GM18520 (cell line): ENCODE results near the gene PDE1A.

Experiments
- ATAC-seq: cut with Tn5 transposase; IDR thresholded peaks from one replicate; pipeline ENCODE4 v1.9.1; 2021; ENCODE audit not compliant: unreplicated experiment

PDE1A gene

DNA sequence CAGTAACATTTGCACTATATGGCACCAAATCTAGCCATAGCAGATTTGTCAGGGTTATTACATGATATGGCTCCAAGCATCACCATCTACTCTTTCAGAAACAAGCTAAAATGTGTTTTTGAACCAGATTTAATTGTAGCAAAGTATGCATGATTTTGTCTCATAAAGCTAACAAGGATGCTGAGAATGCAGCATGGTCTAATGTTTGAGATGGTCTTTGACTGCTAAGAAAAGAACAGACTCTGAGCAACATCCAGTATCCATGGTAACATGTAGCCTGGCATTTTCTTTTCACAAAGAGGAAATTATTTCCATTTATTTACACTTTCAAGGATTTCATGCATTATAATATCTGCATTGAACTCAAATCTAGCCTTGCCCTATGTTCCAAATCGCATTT, 206.5 kb downstream of the PDE1A start:
- ATAC-seq = no peak

DNA sequence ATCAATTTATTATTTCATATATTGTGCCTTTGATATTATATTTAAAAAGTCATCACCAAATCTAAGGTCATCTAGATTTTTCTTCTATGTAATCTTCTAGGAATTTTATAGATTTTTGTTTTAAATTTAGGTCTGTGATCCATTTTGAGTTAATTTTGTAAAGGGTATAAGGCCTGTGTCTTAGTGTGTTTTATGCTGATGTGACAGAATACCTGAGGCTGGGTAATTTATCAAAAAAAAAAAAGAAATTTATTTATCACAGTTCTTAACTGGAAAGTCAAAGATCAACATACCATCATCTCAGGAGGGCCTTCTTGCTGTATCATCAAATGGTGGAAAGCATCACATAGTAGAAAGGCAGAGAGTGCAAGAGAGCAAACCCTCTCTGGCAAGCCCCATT, 216.2 kb downstream of the PDE1A start:
- no peak for ATAC-seq

DNA sequence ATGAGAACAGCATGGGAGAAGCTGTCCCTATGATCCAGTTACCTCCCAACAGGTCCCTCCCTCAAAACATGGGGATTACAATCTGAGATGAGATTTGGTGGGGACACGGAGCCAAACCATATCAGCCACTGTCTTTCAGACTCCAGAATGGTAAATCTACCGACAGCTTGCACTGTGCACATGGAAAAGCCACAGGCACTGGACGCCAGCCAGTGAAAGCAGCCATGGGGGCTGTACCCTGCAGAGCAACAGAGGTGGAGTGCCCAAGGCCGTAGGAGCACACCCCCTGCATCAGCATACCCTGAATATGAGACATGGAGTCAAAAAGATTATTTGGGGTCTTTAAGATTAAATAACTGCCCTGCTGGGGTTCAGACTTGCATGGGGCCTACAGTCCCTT, 218.4 kb downstream of the PDE1A start:
- ATAC-seq = no peak

DNA sequence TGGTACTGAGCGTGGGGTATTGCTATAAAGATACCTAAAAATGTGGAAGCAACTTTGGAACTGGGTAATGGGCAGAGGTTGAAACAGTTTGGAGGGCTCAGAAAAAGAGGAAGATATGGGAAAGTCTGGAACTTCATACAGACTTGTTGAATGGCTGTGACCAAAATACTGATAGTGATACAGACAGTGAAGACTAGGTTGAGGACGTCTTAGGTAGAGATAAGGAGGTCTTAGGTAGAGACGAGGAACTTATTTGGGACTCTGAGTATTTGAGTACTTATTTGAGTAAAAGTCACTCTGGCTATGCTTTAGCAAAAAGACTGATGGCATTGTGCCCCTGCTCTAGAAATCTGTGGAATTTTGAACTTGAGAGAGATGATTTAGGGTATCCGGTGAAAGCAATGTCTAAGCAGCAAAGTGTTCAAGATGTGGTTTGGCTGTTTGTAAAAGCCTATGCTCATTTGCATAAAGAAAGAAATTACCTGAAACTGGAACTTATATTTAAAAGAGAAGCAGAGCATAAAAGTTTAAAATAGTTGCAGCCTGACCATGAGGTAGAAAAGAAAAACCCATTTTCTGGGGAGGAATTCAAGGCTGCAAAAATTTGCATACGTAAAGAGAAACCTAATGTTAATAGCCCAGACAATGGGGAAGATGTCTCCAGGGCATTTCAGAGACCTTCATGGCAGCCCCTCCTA, 219.6 kb downstream of the PDE1A start:
- no peak for ATAC-seq

DNA sequence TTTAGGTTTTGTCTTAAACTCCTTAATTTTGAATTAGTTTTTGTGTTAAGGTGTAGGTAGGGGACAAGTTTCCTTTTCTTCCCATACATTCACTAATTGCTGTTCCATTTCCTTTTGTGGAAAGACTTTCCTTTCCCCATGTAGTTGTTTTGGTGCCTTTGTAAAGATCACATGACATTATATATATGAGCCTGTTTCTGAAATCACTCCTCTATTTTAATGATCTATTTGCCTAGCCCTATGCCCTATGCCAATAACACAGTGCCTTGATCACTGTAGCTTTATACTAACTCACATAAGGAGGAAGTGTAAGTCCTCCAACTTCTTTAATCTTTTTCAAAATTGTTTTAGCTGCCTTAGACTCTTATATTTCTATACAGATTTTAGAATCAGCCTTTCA, 229.3 kb downstream of the PDE1A start:
- ATAC-seq = no peak

DNA sequence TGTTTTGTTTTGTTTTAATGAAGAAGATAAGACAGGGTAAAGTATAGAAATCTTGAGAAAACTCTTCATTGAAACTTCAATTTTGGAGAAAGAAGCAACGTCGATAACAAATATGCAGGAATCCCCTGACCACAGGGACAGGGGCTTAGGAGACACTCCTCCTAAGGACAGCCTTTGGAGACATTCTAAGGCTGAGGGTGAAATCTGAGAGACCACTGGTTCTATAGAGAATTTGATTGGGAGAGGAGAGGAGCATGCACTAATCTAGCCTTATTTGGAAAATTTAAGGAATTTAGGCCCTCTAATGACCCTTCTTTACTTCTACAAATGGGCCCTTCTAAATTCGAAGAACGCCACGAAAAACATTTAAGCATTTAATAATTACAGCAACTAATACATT, 233.5 kb downstream of the PDE1A start:
- no peak for ATAC-seq

DNA sequence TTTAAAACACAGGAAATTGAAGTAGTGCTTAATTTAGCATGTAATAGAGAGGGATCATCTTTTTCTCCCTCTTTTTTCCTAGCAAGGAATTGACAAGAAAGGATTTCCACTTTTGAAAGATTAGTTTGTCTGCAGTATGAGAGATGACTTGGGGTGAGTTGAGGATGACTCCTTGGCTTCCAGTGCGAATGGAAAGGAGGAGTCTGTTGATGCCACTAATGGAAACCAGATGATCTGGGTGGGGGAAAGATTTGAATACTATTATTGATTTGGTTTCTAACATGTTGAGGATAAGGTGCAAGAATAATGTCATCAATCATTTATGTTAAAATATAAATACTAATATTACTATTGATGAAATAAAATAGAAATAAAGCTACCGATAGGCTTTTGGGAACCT, 235.8 kb downstream of the PDE1A start:
- ATAC-seq = no peak

DNA sequence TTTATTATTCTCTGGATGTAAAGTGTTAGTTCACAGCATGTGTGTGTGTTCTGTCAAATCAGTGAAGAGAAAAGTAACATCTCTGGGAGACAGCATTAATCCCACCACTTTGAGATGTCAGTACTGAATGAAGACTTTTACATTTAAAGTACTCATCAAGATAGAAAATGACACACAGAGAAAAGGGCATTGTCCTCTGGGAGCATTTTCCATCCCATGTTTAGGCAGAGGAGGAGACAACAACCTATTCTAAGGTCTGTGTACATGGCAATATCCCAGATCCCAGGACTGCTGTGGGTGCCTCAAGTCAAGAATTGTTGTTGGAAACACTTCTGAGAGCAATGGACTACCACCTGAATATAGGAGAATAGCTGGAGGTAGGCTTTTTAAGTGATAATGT, 239.7 kb downstream of the PDE1A start:
- no peak for ATAC-seq

DNA sequence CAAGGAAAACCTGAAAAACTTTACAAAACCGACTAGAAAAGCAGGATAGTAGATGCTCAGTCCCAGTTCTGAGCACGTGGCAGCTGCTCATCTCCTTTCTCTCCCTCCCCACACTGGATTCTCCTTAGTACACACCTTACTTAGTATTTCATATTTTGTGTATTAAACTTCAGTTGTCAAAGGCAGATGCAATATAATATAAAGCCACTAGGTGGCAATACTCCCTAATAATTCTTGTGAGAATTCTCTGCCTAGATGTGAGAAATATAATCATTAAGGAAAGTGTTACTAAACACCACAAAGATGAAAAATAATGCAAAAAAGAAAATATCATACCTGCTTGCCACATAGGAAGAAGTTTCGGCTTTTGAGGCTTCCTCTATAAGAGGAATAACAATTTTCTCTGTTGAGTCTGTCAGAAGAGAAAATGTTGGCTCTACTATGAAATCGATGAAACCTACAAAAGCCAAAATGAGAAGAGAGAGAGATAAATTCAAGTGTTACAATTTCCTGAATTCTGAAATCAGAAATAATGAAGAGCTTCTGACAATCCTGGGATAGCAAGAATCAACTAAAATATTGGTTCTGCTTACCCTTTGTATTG, 240.6 kb downstream of the PDE1A start:
- peak; percentile 57 for ATAC-seq

DNA sequence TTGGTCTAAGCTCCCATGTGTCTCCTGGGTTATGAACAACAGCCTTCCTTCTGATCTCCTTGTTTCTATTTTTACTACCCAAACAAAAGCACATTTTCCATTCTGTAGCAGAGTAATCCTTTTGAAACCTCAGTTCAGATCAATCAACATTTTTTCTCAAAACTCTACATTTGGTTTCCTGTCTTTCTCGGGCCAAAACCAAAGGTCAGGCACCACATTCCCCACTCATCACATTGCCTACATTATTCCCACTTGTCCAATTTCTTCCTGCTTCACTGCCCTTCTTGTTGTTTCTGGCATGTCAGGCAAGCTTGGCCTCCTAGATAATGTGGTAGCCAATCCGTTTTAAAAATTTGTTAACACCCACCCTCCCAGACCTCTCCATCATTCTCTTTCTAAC, 244.4 kb downstream of the PDE1A start:
- ATAC-seq = no peak

DNA sequence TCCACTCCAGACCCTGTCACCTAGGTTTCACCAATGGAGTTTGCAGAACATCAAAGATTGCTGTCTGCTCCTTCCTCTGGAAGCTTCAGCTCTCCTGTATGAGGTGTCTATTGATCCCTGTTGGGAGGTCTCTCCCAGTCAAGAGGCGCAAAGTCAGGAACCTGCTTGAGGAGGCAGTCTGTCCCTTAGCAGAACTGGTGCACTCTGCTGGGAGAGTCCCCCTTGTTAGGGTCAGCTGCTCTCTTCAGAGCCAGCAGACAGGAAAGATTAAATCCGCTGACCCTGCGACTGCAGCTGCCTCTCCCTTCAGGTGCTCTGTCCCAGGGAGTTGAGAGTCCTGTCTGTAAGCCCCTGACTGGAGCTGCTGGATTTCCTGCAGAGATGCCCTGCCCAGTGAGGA, 245.5 kb downstream of the PDE1A start:
- no peak for ATAC-seq

DNA sequence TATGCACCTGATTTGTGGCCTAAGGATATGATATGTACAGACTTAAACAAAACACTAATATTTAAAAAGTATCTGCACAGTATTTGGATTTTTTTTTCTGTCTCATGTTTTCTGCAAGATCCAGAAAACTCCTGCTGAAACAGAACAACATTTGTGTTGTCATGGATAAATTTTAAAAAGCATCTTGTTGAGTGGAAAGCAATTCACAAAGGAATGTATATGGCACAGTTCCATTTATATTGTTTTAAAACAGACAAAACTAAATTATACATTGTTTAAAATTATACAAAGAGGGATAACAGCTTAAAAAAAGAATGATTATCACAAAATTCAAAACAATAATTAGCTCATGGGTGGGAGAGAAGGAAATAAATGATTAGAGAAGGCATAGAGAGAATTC, 247.7 kb downstream of the PDE1A start:
- no peak for ATAC-seq

DNA sequence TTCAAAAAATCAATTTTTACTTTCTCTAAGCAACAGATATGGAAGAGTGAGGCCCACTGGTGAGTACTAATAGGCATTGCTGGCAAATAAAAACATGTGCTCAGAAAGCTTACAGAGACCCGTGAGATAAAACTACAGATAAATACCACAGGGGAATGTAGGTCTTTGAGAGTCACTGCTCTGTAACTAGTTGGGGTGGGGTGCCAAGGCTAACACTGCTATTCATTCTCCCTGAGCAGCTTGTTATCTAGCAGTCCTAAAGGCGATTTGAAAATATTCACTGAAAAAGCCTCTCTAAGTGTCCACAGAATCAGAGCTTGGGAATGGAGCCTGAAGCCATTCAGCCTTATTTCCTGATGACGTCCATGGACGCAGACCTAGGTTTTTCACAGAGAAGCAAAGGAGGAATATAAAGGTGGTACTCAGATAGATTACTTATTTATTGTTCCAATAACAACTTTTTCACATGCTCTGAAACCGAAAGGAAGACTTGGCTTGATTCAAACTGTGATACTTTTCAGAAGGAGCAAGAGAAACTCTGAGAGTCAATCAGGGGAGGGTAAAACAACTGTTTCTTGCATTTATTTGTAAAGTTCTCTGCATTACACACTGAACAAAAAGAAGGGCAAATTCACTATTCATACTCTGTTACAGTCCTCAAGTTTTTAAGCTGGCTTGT, 252.8 kb downstream of the PDE1A start:
- ATAC-seq = no peak

DNA sequence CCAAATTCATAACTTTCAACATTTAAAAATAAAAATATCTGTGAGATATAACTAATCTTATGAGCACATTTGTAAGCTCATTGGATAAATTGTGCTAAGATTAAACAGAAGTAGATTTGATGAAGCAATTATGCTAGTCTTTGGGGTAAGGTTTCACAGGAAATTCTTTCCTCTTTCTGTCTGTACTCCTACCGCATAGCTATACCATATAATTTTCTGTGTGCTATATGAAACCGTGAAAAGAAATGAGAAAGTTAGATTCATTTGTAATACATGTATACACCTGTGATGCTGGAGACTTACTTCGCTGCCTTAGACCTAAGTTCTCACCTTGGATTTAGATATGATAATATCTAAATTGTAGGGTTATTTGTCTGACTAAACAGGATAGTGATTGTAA, 256.5 kb downstream of the PDE1A start:
- ATAC-seq = no peak

DNA sequence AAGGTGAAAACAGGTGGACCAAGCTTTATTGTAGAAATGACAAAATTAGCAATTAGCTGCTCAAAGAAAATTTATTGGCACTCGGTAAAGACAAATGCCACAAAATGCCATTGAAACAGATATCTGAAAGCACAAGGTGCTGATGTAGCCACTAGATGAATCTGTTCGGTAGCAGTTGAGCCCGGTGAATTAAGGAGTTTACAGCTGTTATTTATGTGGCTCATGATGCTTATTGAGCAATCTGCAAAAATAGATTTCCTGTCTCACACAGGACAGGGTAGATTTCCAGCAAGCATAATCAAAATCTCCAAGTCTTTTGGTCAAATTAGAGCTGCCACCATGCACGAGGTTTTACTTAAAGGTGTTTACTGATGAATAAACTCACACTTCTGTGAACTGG, 259.0 kb downstream of the PDE1A start:
- ATAC-seq = no peak

DNA sequence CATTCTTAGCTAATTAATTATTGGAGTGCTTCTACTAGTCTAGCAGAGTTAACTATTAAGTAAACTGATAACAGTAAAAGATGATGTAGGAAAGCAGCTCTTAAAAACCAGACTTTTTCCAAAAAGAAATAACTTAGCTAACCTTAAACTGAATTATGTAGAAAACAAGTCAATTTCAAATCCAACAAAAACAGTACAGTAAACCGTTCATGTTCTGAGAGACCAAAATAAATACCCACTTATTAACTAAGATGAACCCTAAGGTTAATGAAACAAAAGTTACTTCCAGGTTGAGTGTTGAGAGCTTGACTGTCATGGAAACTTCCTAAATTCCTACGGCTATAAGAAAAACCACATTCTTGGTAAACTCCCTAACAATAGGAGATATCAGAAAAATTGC, 260.0 kb downstream of the PDE1A start:
- no peak for ATAC-seq

DNA sequence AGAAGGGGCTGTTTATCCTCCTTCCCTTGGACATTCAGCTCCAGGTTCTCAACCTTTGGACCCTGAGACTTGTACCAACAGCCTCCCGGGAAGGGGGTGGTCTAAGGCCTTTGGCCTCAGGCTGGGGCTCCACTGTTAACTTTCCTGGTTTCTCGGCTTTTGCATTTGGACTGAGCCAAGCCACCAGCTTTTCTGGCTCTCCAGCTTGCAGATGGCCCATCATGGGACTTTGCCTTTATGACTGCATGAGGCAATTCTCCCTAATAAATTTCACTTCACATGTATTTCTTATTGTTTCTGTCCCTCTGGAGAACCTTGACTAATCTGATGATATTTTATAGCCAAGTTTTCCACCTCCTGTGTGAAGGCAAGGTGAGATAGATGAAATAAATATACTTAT, 260.4 kb downstream of the PDE1A start:
- no peak for ATAC-seq

DNA sequence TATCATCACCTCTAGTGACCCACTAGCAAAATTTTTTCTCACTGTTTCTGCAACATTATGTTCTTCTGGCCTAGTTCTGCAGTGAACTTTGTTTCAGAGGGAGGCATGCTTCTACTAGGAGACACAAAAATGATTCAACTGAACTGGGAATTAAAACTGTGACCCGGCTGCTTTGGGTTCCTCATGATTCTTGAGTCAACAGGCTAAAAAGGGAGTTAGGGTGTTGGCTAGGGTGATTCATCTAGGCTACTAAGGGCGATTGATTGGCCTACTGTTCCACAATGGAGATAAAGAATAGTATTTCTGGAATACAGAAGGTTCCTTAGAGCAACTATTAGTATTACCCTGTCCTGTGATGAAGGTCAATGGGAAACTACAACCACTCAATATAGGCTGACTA, 261.6 kb downstream of the PDE1A start:
- ATAC-seq = no peak

DNA sequence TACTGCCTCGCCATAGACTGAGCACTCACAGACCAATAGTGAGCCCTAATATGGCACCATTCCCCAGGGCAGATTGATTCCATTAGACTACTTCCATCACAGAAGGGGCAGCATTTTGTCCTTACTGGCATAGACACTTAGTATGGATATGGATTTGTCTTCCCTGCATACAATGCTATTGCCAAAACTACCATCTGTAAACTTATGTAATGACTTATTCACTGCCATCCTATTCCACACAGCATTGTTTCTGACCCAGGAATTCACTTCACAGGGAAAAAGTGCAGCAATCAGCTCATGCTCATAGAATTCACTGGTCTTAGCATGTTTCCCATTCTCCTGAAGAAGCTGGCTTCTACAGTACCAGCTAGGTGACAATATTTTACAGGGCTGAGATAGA, 262.1 kb downstream of the PDE1A start:
- ATAC-seq = no peak

DNA sequence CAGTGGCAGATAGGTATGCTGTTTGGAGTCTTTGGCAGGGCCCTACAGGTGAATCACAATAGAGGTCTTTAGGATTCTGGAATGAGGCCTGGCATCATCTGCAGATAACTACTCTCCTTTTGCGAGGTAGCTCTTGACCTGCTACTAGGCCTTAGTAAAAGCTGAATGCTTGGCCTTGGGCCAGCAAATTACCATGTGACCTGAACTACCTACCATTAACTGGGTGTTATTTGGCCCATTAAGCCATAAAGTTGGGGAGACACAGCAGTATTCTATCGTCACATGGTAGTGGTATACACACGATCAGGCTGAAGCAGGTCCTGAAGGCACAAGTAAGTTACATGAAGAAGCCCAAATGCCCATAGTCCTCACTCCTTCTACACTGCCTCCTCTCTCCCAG, 263.0 kb downstream of the PDE1A start:
- no peak for ATAC-seq

DNA sequence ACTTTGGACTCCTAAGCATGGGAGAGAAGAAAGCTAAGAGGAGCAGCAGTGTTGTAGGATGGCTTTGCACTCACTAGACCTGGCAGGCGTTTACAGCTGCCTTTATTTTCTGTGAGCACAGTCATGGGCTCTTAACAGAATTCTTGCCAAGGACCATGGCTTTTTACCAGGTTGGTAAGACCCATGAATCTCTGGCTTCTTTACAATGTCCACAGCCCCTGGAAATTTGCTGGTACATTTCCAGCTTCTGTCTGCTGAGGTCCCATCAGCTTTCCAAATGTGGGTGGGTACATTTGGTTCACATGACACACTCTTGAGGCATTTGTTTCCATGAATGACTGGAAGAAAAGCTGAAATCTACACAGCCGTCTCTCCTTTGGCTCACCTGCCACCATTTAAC, 278.5 kb downstream of the PDE1A start:
- ATAC-seq = no peak

DNA sequence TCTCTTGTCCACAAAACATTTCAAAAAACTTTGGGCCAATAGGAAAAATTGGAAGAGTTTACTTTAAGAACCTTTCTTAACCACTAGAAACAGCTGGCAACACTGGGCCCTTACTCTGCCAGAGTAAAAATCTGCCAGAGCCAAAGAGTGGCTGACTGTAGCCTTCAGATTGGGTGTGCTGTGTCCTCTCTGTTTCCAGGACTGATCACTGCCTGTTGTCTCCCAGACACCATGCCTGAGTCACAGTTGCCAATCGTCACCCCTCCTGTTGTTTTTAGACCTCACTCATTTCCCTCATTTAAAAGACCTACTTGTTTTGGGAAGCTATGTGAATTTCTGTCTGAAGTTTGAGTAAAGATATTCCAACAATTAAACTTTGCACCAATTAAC, 282.1 kb downstream of the PDE1A start:
- ATAC-seq = no peak
